ENCODE results near the gene GPR132.

GRCh38 chr14:105053996-105054395 lies 11.2 kb downstream of the GPR132 start:
- TF ChIP-seq CTCF (IDR thresholded peaks at IDR 0.05) (no peak), POLR2AphosphoS5 (IDR thresholded peaks at IDR 0.05; ENCODE audit: low read depth, low read length) (no peak), REST (IDR thresholded peaks at IDR 0.05; ENCODE audit: insufficient read depth in 1 of 2, low read depth in 2 of 2, low read length in 1 of 2) (no peak), SIN3A (IDR thresholded peaks at IDR 0.05; ENCODE audit: borderline replicate concordance, insufficient read depth, low read depth, low read length) (no peak)
